GM18526 (cell line): ENCODE measurements around the gene PDE4D.

Source experiments
- POLR2A ChIP-seq: IDR thresholded peaks from 3 replicates; pipeline ENCODE4 v1.6.1; 2011; ENCODE audit not compliant: insufficient read length; ENCODE audit errors: extremely low read depth

PDE4D gene

GRCh38 chr5:59542851-59543820 is 350.4 kb downstream of the PDE4D start:
- TF ChIP-seq POLR2A, result no peak

- TF ChIP-seq POLR2A, result no peak
Observed at GRCh38 chr5:59542306-59542705, 351.2 kb downstream of the PDE4D start.

GRCh38 chr5:59540366-59540765 is 353.2 kb downstream of the PDE4D start:
- no peak for TF ChIP-seq POLR2A

GRCh38 chr5:59538750-59539121 is 354.8 kb downstream of the PDE4D start:
- TF ChIP-seq POLR2A, result no peak

GRCh38 chr5:59537961-59538749 is 355.4 kb downstream of the PDE4D start:
- TF ChIP-seq POLR2A, result no peak

- no peak for TF ChIP-seq POLR2A
Observed at GRCh38 chr5:59536875-59537274, 356.7 kb downstream of the PDE4D start.

- TF ChIP-seq POLR2A, result no peak
Observed at GRCh38 chr5:59535561-59535960, 358.0 kb downstream of the PDE4D start.

- TF ChIP-seq POLR2A, result no peak
Observed at GRCh38 chr5:59533730-59534108, 359.8 kb downstream of the PDE4D start.

GRCh38 chr5:59532979-59533729 is 360.4 kb downstream of the PDE4D start:
- no peak for TF ChIP-seq POLR2A

- TF ChIP-seq POLR2A, result no peak
Observed at GRCh38 chr5:59529239-59529638, 364.3 kb downstream of the PDE4D start.

GRCh38 chr5:59528202-59528862 is 365.2 kb downstream of the PDE4D start:
- TF ChIP-seq POLR2A, result no peak

GRCh38 chr5:59525957-59526356 is 367.6 kb downstream of the PDE4D start:
- no peak for TF ChIP-seq POLR2A

- no peak for TF ChIP-seq POLR2A
Observed at GRCh38 chr5:59525311-59525710, 368.2 kb downstream of the PDE4D start.

- no peak for TF ChIP-seq POLR2A
Observed at GRCh38 chr5:59522201-59522831, 371.2 kb downstream of the PDE4D start.
